NCI-H1417 (cell line): Measurements from ENCODE around the gene CAPN12.

Experiments used
- DNase-seq, 3 experiments: peaks; one replicate each; lab custom pipeline; 2025; lab: John Stamatoyannopoulos, UW

The CAPN12 gene

DNA sequence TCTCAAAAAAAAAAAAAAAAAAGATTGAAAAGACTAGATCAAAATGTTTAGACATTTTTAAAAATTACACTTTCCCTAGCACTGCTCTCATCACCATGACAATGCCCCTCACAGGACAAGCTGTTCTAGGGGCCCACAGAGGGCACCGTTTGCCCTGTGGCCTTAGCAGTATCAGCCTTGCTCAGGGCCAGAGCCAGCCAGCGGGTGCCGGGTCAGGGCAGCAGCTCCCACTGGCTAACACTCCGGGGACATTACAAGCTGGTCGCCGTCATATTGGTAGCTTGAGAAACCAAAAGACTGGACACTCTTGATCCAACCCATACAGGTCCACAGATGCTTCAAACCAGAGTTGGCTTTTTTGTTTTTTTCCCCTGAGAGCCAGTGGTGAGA is 18.0 kb downstream of the CAPN12 start:
- DNase-seq, result no peak

DNA sequence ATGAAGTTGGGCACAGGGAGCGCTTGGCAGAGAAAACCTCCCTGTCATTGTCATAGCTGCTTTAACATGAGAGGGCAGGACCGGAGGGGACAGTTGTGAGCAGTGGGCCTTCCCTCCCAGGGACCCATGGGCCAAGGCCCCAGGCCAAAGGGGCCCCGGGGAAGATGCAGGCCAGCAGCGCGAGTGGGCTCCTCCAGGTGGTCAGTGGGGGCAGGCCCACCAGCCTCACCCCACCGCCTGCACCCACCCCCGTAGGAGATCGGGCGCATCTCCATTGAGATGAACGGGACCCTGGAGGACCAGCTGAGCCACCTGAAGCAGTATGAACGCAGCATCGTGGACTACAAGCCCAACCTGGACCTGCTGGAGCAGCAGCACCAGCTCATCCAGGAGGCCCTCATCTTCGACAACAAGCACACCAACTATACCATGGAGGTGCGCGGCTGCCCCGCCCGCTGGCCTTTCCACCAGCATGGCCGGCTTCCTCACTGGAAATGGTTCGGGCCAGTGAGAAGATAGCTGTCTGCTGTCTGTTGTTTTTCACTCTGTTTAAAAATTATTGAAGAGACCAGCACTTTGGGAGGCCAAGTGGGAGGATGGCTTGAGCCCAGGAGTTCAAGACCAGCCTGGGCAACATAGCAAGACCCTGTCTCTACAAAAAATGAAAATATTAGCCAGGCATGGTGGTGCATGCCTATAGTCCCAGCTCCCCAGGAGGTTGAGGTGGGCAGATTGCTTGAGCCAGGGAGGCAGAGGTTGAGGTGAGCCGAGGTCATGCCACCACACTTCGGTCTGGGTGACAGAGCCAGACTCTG is 18.6 kb downstream of the CAPN12 start:
- no peak for DNase-seq

DNA sequence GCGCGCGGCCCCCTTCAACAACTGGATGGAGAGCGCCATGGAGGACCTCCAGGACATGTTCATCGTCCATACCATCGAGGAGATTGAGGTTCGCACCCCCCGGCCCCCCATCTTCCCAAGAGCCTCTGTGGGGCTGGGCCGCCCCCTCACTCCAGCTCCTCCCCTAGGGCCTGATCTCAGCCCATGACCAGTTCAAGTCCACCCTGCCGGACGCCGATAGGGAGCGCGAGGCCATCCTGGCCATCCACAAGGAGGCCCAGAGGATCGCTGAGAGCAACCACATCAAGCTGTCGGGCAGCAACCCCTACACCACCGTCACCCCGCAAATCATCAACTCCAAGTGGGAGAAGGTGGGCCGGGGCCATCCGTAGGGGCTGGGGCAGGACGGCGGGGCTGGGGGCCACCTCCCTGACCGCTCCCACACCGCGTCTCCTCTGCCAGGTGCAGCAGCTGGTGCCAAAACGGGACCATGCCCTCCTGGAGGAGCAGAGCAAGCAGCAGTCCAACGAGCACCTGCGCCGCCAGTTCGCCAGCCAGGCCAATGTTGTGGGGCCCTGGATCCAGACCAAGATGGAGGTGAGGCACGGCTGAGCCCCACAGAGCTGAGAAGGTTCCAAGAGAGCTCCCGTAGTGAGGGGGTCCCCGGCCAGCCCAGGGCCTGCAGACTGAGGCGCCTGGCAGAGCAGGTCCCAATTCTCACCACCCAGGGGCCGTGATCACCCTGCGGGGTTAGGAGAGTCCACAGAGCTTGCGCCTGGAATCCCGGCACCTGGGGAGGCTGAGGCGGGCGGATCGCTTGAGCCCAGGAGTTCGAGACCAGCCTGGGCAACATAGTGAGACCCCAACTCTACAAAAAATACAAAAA is 20.1 kb downstream of the CAPN12 start:
- no peak for DNase-seq

GRCh38 chr19:38723606-38723965 is 20.7 kb downstream of the CAPN12 start:
- no peak for DNase-seq

DNA sequence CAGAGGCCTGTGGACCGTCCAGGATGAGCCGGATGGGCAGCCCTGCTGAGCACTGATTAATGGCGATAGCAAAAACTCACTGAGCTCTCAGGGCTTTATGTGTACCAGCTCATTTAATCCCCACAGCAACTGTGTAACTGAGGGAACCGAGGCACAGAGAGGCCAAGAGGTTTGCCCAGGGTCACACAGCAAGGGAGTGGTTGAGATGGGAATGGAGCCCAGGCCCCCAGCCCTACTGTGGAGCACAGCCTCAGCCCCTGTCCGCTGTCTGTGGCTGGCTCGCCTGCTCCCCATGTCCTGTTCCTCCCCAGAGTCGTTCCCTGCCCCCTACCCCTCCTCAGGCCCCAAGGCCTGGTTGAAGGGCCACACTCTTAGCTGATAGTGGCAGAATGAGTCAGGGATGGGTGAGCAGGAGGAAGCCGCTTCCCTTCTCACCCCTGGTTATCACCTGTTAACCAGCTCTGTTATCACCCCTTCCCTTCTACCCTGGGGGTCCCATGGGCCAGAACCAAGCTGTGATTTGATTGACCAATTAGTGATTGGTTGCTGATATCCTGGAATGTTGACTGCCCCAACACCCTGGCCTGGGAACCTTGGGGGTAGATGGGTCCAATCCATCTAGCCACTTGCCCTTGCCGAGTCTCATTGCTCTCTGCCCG is 21.2 kb downstream of the CAPN12 start:
- DNase-seq, result no peak

DNA sequence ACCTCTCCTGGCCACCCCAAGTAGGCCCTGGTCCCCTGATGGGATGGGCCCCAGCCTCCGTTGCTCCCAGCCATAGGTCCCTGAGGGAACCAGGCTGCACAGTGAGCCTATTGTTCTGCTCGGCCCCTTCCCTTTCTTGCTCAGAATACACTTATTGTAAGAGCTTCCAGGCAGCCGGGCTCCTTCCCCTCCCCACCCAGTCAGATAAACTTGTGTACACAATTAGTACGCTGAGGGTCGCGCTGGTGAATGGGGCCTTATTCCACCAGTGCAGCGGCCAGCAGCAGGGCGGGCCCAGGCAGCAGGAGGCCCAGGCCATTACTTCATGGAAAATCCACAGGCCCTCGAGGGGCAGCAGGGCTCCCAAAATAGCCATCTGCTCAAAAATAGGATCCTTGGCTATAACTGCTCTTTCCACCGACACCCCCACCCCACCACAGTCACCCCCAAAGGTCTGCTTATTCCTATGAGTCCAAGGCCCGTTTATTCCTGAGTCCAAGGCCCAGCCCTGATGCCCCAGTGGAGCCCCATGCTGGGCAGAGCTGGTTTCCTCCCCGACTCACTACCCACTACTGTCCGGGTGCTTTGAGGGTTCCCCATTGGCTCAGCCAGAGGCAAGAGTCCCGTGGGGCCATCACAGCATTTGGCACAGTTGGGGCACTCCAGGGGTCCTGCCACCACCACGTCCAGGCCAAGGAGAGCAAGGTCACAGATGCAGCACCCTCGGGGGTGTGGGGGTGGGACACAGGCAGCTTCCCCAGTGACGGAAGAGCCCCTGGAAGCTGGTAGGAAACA is 22.1 kb downstream of the CAPN12 start:
- DNase-seq, result no peak

- DNase-seq, result no peak
Observed at GRCh38 chr19:38721496-38721895, 22.8 kb downstream of the CAPN12 start.

DNA sequence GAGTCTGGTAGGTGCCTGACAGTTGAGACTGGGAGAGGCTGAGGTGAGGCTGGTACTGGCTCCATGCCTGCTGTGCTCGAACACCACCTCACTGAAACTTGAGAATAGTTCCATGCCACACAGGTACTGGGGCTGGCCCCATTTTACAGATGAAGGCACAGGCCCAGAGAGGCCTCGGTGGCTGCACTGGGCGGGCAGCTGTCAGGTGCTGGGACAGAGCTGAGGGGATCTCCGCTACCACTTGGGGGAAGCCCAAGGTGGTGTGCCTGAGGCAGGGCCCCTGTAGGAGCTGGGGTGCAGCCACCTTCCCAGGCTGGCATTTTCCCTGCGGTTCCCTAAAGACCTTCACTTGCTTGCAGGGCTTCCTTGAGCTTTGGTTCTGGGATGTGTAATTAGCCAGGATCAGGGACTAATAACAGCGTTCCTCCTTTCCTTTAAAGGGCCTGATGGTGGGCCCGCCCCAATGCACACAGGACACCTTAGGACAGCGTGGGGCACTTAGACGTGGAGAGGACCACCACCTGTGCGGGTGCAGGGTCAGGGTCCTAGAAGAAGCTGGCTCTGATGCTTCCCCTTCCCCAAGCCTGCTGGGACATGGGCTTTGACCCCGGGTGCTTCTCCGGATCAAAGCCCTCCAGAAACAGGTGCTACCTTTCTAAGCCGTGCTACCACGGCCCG is 23.6 kb downstream of the CAPN12 start:
- DNase-seq, result no peak

- DNase-seq, result no peak
Observed at GRCh38 chr19:38719761-38720558, 24.3 kb downstream of the CAPN12 start.

- DNase-seq, result no peak
Observed at GRCh38 chr19:38718747-38719543, 25.3 kb downstream of the CAPN12 start.

GRCh38 chr19:38717855-38718254 is 26.4 kb downstream of the CAPN12 start:
- no peak for DNase-seq

- DNase-seq, result no peak
Observed at GRCh38 chr19:38717051-38717450, 27.2 kb downstream of the CAPN12 start.

DNA sequence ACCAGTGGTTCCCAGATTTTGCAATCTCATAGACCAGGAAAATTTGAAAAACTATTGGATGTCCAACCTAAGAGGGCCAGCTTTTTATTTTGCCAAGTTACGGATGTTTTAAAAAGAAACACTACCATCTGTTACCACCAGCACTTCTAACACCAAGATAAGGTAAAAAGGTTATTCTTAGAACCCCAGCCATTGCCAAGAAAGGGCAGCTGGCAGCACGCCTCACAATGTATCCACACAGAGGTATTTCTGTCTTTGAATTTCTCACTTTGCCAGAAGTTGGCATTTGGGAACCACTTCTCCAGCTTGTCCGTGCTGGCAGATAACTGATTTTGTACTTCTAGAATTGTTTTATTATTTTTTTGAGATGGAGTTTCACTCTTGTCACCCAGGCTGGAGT is 28.7 kb downstream of the CAPN12 start:
- no peak for DNase-seq

- no peak for DNase-seq
Observed at GRCh38 chr19:38714354-38714778, 29.9 kb downstream of the CAPN12 start.

- no peak for DNase-seq
Observed at GRCh38 chr19:38713865-38714264, 30.4 kb downstream of the CAPN12 start.

GRCh38 chr19:38713227-38713649 is 31.0 kb downstream of the CAPN12 start:
- DNase-seq, result no peak

DNA sequence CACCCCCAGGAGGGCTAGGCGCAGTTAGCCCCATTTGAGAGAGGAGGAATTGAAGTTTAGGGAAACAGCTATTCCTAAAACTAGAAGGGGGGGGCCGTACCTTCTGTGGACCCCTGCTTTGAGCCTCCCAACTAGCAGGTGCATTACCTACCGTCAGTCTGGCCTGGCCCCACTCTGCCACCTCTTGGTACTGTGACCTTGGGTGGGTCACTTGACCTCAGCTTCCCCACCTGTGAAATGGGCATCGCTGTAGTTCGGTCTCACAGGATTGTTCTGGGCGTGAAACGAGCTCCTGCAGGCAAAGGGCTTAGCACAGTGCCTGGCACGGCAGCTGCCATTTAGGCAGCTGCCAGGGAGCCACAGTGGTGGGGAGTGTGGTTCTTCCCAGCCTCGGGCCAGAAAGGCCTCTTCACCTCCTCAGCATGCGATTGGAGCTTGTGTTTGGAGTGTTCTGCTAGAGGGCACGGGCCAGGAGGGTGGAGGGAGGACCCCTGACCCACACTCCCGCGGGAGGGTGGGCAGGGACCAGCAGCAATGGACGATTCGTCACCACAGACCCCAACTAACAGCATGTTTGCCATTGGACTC is 32.0 kb downstream of the CAPN12 start:
- DNase-seq, result no peak

DNA sequence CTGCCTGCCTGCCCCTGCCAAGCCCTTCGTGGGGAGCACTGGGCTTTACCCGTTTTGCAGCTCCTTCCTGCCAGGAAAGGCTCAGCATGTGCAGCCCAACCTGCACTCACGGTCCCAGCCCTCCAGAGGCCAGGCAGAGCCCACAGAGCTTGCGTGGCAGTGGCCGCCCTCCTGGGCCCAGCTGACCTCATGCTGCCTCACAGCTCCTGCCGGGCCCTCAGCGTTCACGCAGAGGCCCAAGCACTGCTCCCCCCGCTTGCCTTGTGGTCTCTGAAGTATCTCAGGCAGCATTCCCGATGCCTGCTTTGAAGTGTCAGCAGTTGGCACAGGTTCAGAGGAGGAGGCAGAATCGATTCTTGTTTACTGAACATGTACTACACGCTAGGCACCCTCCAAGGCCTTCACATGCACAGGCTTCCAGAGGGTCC is 32.5 kb downstream of the CAPN12 start:
- no peak for DNase-seq
